Stimulated activated CD8-positive, alpha-beta memory T cell treated with anti-CD3 and anti-CD28 coated beads, Interleukin-7, amount 100 ng/mL, for 1 hour (primary cell): Measurements from ENCODE around the gene ADSL.
A peak's percentile ranks its signal among the peaks of the same experiment; 100 is the strongest.

ENCODE experiments used
- DNase-seq, 2 donors: peaks; one replicate each; pipeline ENCODE4 v3.0.0-alpha.2; 2020; ENCODE audit warnings: low read depth in 2 of 2

Gene ADSL

DNA sequence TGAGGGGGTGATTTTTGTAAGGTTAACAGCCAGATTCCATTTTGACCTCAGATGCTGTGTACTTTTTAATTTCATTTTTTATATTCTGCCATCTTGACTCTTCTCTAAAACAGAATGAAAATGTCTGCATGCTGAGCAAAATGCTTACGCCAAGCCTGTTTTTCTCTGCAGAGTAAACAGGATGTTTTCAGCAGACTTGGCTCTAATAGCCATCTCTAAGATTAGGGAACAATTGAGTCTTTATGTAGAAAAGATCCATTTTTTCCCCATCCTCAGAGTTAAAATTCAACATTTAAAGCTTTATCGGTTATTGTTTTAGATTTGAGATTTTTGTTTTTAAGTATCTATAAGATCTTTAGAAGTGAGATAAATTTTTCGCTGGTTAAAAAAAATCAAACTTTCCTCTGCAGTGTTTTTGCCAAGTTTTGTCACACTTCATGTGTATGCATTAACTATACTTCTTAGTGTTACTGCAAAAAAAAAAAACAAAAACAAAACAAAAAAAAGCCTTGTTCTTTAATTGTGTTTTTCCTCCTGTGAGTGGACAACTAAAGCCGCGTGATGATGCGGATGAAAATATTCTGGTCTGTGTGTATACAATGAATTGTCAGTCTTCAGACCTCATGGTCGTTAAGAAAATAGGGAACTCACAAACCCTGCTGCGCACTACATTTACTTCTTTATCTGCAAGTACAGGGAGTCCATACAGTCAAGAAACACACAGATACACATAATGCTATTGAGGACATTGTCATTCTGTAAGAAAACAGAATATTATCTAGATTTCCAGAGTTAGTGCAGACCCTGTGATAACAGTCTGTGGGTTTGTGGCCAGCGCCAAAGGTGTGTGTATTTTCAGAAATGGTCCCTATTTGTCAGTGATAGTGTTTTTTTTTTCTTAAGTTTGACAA lies 17.5 kb upstream of the ADSL start:
- DNase-seq: no peak

DNA sequence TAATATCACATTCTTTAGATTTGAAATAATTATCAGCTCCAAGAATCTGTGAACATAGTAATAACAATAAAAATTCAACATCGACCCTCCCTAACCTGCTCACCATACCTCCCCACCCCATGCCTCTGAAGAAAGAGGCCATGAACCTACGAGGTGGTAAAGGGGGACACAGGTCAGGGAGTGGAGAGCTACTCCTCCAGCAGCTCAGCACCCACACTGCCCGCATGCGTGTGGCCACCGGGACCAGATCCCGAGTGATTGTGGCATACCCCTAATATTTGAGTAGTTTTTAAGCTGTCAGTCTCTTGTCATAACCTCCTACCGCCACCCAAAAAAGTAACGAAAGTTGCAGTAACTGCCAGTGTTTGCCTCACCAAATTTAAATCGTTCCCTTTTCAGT lies 16.8 kb upstream of the ADSL start:
- no peak for DNase-seq

DNA sequence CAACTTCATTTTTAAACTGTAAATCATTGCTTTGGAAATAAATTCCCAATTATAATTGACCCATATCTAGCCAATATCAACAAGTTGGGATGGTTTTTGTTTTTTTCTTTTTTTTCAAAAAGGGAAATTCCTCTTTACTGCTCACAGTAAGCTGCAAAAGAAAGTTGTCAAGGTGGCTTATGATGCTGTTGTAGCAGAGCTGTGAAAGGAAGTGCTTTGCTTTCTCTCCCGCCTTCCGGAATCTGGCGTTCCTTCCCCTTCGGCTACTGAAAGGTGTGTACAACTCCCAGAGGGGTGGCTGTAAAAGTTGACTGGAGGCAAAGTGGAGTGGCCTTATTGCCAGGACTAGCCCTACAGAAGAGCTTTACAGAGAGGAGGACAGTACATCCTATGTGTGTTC lies 16.2 kb upstream of the ADSL start:
- DNase-seq: no peak

DNA sequence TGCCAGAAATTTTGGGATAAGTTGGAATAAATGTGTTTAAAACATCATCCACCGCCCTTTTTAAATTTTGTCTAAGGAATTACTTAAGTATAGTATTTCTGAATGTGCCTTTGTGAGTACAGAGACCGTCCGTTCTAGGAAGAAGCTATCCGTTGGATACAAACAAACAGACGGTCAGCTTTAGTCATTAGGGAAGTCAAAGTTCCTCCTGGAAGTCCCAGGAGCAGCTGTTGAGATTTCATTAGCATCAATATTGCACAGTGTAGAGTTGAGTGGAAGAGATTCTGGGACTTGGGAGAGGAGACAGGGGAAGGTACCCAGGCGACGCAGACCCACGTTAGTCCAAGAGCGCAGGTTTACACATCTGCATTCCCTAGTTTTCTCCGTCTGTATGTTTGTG lies 15.7 kb upstream of the ADSL start:
- no peak for DNase-seq

DNA sequence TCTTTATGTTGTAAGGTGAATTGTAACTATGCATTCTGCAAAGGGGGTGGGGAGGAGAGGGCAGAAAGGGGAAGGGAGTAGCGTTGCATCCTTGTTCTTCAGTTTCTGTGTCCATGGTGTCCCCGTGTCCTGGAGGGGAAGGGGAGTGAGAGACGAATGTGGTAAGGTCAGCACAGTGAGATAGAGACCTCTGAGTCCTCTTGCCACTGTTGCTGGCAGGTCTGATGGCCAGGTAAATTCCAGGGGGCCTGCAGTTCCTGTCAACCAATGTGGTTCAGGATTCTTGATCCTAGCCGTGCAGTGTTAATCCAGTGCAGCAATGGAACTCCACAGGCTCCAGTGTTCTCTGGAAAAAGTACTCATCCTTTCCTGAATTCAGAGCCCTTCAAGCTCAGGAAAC lies 14.6 kb upstream of the ADSL start:
- DNase-seq: no peak

DNA sequence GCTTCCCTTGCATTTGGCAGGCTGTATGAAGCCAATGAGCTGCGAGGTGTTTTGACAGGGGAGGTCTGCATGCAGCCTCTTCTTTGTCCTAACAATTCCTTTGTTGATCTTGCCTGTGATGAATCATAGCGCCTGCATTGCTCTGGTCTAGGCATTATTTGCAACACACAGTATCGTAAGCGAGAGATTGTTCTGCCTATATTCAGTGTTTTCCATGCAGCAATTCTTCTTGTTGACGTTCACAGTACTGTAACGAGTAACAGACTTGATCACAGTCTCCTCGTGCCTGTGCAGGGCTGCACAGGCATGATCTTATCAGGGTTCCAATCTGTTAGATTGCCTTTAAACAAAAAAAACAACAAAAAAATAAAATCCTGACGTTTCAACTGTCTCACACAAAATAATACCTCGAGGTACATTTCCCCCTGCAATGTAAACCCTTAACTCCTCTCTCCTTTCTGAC lies 13.9 kb upstream of the ADSL start:
- no peak for DNase-seq

DNA sequence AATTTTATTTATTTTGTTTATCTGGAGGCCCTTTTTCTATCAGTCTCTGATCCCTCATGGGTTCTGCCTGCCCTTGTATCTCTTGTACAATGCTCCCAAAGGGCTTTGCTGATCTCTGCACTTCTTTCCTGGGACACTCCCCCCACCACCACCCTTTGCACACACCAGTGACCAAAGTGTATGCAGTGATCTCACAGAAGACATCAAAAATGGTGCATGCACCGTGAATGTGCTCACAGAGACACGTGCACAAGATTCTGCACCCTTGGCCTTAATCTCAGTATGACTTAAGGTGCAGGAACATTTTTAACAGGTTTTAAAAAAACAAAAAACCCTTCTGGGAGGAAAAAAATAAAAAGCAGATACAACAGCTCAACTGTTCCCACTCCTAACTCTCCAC lies 12.2 kb upstream of the ADSL start:
- no peak for DNase-seq

DNA sequence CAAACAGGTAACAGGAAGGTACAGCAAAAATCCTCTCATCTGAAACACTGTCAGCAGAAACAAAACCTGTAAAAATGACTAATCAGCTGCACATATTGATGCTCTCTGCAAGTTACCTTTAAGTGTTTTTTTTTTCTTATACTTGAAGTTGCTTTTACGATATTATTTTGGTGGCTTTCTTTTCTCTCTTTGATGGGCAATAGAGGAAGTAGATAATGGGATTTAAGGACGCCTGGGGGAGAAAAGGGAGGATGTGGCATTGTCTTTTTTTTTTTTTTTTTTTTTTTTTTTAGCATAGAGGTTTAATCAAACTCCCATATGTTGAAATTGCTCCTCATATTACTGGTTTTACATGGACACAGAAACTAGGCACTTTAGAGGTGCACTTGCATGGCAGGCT lies 11.4 kb upstream of the ADSL start:
- no peak for DNase-seq

DNA sequence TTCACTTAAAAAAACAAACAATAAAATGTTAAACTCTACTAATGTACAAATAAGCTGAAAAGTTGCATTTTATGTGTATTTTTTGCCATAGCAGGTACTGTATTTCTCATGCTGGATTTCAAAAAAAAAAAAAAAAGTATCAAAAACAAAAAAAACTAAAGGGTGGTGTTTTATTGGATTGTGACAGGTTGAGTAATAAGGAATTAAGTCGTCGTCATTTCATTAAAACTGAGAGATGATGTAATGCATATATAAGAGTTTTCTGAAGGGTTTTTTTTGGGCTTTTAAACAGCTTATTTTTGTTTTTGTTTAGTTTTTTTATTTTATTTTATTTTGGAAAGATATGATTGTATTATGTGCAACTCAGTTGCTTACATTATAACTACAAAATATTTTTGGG lies 10.9 kb upstream of the ADSL start:
- DNase-seq: no peak

DNA sequence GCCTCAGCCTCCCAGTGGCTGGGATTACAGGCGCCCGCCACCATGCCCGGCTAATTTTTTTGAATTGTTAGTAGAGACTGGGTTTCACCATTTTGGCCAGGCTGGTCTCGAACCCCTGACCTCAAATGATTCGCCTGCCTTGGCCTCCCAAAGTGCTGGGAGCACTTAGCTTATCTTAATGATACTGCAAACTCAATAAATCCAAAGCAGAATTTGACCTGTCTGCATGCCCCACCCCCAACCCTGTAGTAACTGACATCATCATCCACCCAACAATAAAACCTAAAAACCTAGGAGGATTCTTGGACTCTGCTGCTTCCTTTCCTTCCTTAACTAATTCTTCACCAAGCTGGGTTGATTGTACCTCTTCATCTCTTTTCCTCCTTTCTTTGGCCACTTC lies 6.3 kb upstream of the ADSL start:
- DNase-seq: no peak

DNA sequence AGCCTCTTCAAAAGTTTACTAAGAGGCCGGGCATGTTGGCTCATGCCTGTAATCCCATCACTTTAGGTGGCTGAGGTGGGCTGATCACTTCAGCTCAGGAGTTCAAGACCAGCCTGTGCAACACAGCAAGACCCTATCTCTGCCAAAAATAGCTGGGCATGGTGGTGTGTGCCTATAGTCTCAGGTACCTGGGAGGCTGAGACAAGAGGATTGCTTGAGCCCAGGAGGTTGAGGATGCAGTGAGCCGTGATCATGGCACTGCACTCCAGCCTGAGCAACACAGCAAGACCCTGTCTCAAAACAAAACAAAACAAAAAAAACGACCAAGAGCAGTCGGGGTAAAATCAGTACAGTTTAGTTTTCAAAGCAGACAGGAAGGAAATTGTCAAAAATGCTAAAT lies 4.7 kb upstream of the ADSL start:
- DNase-seq: no peak

DNA sequence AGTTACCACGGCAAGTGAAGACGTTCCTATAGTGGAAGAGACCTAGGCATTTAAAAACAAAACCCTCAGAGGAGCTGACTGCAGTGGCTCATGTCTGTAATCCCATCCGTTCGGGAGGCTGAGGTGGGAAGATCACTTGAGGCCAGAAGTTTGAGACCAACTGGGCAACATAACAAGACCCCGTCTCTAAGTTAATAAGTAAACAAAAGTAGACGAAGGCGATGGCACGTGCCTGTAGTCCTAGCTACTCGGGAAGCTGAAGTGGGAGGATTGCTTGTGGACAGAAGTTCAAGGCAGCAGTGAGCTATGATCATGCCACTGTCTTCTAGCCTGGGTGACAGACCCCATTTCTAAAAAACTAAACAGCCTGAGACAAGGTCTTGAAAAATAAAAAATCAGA lies 3.8 kb upstream of the ADSL start:
- no peak for DNase-seq

DNA sequence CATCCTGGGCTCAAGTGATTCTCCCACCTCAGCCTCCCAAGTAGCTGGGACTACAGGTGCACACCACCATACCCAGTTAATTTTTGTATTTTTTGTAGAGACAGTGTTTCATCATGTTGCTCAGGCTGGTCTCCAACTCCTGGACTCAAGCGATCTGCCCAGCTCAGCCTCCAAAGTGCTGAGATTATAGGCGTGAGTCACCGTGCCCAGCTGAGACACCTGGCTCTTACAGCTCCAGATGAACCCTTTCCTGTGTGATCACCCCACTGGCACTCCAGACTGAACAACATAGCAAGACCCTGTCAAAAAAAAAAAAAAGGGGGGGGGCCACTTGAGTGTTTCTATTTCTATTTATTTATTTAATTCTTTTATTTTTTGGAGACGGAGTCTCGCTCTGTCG lies 1.0 kb upstream of the ADSL start:
- DNase-seq: no peak

DNA sequence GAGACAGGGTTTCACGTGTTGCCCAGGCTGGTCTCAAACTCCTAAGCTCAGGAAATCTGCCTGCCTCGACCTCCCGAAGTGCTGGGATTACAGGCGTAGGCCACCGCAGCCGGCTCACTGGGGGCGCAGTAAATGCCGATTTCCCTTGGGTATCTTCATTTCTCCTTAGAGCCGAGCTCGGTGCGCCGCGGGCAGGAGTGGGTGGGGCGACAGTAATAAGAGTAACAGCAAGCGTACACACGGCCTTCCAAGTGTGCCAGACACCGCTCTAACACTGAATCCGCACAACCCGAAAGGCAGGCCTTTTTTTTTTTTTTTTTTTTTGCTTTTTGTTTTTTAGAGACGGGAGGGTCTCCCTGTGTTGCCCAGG lies 500 bp upstream of the ADSL start:
- peak in 1 of 2 donors; percentile 25 for DNase-seq

DNA sequence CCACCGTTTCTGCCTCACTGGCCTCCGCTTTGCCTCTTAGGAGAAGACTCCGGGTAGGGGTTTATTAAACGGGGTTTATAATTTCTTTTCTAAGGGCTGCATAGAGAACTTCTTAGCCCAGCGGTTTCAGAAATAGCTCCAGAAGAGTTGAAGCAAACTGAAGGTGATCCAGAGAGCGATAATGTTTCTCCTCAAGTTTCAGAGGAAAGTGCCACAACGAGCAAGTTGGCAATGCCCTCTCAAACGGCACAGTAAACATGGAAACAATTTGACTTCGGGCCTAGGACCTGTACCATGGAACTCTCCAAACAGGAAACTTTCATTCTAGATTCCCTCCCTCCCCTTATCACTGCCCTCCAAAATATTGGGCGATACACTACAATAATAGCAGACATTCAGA lies 1.0 kb downstream of the ADSL start:
- no peak for DNase-seq

DNA sequence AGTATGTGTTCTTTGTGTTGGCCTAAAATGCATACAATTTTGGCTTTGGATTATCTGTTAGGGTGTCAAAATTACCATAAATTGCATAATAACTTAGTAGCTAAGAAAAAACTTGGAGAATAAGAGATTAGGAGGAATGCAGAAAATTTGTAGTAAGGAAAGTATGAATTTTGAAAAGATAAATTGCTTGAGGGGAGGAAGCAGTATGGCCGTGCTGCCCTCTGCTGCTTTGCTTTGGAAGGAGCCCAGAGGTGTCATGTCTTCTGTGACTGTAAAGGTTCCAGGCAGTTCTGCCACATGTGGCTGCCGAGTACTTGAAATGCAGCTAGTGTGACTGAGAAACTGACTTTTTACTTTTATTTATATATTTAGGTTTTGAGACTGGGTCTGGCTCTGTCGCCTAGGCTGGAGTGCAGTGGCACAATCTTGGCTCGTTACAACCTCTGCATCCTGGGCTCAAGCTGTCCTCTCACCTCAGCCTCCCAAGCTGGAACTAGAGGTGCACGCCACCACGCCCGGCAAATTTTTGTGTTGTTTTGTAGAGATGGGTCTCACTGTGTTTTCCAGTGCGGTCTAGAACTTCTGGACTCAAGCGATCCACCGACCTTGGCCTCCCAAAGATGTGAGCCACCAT lies 1.8 kb downstream of the ADSL start:
- peak; percentile 42 to 53 for DNase-seq

DNA sequence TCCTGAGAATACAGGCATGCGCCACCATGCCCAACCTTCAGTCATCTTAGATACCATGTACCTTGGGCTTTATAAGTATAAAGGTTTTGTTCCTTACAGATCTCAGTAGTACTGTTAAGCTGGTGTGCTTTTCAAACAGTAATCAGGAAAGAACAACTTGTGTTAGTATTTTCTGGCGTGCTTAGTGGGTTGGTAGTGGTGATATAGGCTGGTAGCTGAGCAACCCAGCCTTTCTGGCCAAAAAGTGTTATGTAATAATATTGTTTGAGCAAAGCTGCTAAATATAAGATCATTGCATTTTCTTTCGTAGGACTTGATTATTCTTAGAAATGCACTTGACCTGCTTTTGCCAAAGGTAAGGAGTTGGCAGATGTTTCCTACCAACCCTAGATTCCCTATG lies 6.5 kb downstream of the ADSL start:
- no peak for DNase-seq

DNA sequence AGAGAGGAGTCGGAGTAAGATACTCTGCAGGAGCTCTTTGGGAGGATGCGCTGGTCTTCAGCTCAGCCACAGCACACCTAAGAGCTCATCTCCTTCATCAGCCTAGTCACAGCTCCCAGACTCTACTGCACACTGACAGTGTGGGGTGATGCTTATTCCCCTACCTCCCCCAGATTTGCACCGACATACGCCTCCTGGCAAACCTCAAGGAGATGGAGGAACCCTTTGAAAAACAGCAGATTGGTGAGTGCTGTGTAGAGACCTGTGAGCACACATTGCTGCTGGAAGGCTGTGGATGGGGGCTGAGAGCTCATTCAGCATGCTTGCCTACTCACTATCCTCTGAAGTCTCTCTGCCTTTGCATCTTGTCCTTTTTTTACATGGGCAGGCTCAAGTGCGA lies 14.8 kb downstream of the ADSL start:
- no peak for DNase-seq

DNA sequence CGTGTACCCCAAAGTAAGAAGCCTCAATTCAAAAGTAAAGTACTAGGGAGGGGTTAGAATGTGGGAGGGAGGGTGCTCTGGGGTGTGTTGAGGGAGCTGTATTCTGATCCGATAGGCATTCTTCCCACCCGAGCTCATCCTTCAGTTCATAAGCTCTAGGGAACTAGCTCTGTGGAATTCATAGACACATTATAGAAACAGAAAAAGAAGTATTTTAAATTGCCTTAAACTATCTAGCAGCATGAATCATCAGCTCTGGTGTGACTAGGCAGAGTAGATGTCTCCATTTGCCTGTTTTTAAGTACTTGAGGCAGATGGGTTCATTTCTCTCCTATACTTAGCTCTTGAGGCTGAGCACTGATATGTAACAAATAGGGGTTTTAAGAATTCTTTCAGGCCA lies 16.8 kb downstream of the ADSL start:
- DNase-seq: no peak

DNA sequence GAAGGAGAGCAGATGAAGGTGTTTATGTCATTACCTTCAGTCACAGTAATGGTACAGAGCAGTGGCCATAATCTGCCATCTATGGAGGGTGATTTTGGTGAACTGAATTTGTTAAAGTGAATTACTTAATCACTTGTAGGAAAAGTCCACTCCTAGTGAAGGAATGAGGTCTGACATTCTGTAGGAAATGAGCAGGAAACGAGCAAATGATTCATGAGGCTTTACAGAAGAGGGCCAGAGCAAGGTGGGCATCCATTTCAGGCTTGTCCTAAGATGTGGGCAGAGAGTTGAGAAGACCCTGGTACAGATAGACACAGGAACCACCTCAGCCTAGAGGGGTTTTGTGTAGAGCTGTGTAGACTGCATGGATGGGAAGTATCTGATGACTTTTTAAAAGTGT lies 18.1 kb downstream of the ADSL start:
- DNase-seq: no peak

DNA sequence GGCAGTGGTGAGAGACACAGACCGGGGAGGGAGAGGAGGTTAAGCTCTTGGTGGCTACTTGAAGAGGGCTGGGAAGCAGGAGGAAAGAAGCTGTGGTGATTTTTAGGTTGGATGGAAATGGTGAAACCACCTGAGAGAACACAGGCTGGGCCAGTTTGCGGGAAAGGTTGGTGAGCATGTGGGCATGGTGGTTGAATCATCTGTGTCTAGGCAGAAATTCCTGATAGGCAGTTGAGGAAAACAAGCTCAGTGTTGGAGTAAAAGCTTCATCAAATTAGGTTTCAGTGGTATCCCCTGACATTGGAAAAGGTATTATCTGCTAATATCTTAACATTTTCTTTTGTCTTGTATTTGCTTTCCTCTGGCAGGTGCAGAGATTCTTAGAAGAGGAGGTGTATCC lies 19.8 kb downstream of the ADSL start:
- no peak for DNase-seq

DNA sequence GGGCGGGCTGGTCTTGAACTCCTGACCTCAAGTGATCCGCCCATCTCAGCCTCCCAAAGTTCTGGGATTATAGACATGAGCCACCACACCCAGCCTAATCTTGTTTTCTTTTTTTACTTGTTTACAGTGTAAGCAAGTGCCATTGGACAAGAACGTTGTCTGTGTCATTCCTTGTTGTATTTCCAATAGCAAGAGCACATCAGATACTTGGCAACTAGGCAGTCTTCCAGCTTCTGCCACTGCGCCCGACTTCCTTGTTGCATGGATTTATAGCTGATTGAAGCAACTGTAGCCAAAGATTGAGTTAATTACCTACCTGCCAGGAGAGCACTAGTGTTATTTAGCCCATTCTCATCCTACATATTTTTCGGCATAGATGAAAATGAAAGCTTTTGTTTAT lies 21.0 kb downstream of the ADSL start:
- DNase-seq: no peak

DNA sequence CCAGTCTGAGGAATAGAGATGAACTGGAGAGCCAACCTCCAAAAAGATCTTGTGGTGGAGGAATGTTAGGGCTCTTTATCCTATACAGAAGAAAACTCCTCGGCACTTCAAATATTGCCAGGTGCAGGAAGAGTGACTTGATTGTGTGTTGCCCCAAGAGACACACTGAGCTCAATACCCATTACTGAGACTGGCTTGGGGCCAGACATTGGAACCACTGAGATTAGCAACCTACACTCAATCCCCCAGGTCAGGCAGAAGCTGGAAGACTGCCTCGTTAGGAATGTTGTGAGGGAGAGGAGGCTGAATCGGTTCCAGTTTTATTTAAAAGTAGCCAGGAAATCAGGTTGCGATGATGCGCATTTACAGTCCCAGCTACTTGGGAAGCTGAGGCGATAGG lies 21.7 kb downstream of the ADSL start:
- DNase-seq: no peak

DNA sequence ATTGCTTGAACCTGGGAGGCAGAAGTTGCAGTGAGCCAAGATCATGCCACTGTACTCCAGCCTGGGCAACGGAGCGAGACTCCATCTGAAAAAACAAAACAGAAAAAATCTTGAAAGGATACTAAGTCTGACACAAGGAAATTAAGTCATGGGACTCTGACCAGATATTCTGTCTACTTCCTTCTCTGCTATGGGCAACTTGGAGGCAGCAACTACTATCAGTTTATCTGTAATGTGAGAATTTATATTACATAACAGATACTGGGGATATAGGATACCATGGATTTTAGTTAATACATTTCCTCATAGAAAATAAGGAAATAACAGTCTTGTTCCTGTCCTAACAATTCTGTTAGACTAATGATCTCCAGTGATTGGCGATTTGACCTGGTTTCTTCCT lies 22.5 kb downstream of the ADSL start:
- DNase-seq: no peak
